PC-3 (cell line): ENCODE data around the gene NRAS. TPM values are rescaled to one million over a fixed set of nuclear protein-coding genes. Genes with fewer than 3 reads are reported as not detected.

Experiments
- ATAC-seq: fragments of 200-7000 bp; cut with Tn5 transposase; 2 replicates; pipeline ENCODE4 v1.9.1; 2020; ENCODE audit warnings: mild to moderate bottlenecking, moderate library complexity
- BruUV-seq: library from RNA; stranded (reverse); fragments of 400-500 nt; replicated peaks from 2 replicates; lab custom pipeline; 2021; lab: Mats Ljungman, UMichigan
- CTCF ChIA-PET: fragments of 300-600 bp; sonication (Branson Sonifier 250); formaldehyde crosslinking; loops from one replicate; lab custom pipeline; 2022; ENCODE audit warnings: antibody characterized with exemption; lab: Charles Lee
- POLR2A ChIA-PET: fragments of 300-600 bp; sonication (Branson Sonifier 250); formaldehyde crosslinking; loops from one replicate; lab custom pipeline; 2022; ENCODE audit warnings: antibody characterized with exemption; ENCODE audit not compliant: unreplicated experiment; lab: Charles Lee
- DNase-seq: peaks from one replicate; pipeline ENCODE4 v3.0.0-alpha.2; 2015
- H2AFZ ChIP-seq: fragments of 300-600 bp; sonication (generic); 2 replicates; pipeline ENCODE4 v1.6.0; 2016; ENCODE audit warnings: antibody characterized with exemption, low read length
- H3F3A ChIP-seq: fragments of 300-600 bp; sonication (generic); one replicate; pipeline ENCODE4 v1.6.0; 2017; ENCODE audit warnings: antibody characterized with exemption, low read length, control low read depth, mild to moderate bottlenecking; ENCODE audit not compliant: unreplicated experiment
- H3K27ac ChIP-seq: fragments of 300-600 bp; sonication (generic); 2 replicates; pipeline ENCODE4 v1.5.1; 2016; ENCODE audit warnings: mild to moderate bottlenecking, low read length
- H3K27me3 ChIP-seq: fragments of 300-600 bp; sonication (generic); 2 replicates; pipeline ENCODE4 v1.6.1; 2016; ENCODE audit warnings: low read length, mixed read lengths
- H3K36me3 ChIP-seq: fragments of 300-600 bp; sonication (generic); 2 replicates; pipeline ENCODE4 v1.6.1; 2016; ENCODE audit warnings: low read depth, mixed run types, low read length, mixed read lengths
- H3K4me1 ChIP-seq: fragments of 300-600 bp; sonication (generic); 2 replicates; pipeline ENCODE4 v1.5.1; 2016; ENCODE audit warnings: low read length; ENCODE audit not compliant: insufficient read depth
- H3K4me2 ChIP-seq: fragments of 300-600 bp; sonication (generic); 2 replicates; pipeline ENCODE4 v1.6.0; 2016; ENCODE audit warnings: low read length
- H3K4me3 ChIP-seq: fragments of 300-600 bp; sonication (generic); 2 replicates; pipeline ENCODE4 v1.5.1; 2016; ENCODE audit warnings: mild to moderate bottlenecking, low read length, mixed read lengths
- H3K79me2 ChIP-seq: fragments of 300-600 bp; sonication (generic); 2 replicates; pipeline ENCODE4 v1.6.1; 2017; ENCODE audit warnings: low read length, mixed read lengths
- H3K9ac ChIP-seq: fragments of 300-600 bp; sonication (generic); 2 replicates; pipeline ENCODE4 v1.6.0; 2016; ENCODE audit warnings: mild to moderate bottlenecking, low read length
- H3K9me2 ChIP-seq: fragments of 300-600 bp; sonication (generic); replicated peaks from 2 replicates; pipeline ENCODE4 v1.6.1; 2016; ENCODE audit warnings: mixed run types, low read length, mixed read lengths
- H3K9me3 ChIP-seq: fragments of 300-600 bp; sonication (generic); 2 replicates; pipeline ENCODE4 v1.6.1; 2016; ENCODE audit warnings: low read length, mixed read lengths
- H4K20me1 ChIP-seq: fragments of 300-600 bp; sonication (generic); 2 replicates; pipeline ENCODE4 v1.6.1; 2016; ENCODE audit warnings: low read length, mixed read lengths
- EZH2 ChIP-seq: fragments of 300-600 bp; sonication (generic); IDR thresholded peaks from one replicate; pipeline ENCODE4 v1.6.1; 2017; ENCODE audit warnings: antibody characterized with exemption, mild to moderate bottlenecking, low read length; ENCODE audit not compliant: unreplicated experiment
- EZH2phosphoT487 ChIP-seq: fragments of 300-600 bp; sonication (generic); IDR thresholded peaks from 2 replicates; pipeline ENCODE4 v1.6.1; 2018; ENCODE audit warnings: mild to moderate bottlenecking, antibody characterized with exemption, low read length, borderline replicate concordance
- intact Hi-C: fragments of 100-400 bp; cut with micrococcal nuclease; formaldehyde crosslinking; loops from 2 replicates; pipeline ENCODE4 v1.9.0; 2023
- total RNA-seq: library from RNA; depleted of rRNA; stranded (reverse); fragments of >200 nt; gene quantifications from 2 replicates; pipeline ENCODE4 v1.2.3, GENCODE V29; 2014
- TF ChIP-seq, protein P1 (sequence below): fragments of 300-600 bp; sonication (generic); conservative IDR thresholded peaks from 2 replicates; pipeline ENCODE4 v1.5.1; 2017; ENCODE audit warnings: antibody characterized with exemption, low read depth, mild to moderate bottlenecking, low read length

Gene NRAS
- total RNA-seq, 1 experiment from 2014 or later, result 15.1 TPM

DNA sequence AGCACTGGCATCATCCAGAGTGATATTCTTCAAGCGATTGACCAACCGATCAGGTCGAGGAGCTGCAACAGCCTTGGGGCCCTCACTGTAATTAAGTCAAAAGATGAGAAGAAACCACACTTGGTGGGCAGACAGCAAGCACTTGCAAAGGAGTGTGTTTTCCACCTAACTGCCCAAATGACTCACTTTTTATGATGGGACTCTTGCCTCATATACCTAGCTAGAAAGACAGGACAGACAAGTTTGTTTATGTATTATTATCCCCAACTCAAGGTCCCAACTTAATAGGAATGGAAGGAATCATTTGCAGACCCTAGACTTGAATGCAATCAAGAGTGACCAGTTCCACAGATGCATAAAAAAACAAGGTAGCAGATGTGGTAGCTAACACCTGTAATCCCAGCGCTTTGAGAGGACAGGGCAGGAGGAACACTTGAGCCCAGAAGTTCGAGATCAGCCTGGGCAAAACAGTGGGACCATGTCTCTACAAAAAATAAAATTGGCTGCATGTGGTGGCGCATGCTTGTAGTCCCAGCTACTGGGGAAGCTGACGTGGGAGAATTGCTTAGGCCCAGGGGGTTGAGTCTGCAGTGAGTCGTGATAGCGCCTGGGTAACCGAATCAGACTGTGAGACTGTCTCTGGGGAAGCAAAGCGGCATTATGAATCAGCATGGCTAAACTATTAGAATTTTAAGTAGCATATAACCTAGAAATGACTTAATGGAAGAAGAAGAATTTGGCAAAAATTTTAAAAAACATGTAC is 2.3 kb upstream of the NRAS start:
- H3K27ac ChIP-seq, result peak overlapping the region; percentile 87
- POLR2A ChIA-PET, result no interaction called here
- H3K4me1 ChIP-seq, result peaks cover 26% of the 10 kb centered on the region
- no peak for TF ChIP-seq EZH2phosphoT487
- TF ChIP-seq, protein P1, sequence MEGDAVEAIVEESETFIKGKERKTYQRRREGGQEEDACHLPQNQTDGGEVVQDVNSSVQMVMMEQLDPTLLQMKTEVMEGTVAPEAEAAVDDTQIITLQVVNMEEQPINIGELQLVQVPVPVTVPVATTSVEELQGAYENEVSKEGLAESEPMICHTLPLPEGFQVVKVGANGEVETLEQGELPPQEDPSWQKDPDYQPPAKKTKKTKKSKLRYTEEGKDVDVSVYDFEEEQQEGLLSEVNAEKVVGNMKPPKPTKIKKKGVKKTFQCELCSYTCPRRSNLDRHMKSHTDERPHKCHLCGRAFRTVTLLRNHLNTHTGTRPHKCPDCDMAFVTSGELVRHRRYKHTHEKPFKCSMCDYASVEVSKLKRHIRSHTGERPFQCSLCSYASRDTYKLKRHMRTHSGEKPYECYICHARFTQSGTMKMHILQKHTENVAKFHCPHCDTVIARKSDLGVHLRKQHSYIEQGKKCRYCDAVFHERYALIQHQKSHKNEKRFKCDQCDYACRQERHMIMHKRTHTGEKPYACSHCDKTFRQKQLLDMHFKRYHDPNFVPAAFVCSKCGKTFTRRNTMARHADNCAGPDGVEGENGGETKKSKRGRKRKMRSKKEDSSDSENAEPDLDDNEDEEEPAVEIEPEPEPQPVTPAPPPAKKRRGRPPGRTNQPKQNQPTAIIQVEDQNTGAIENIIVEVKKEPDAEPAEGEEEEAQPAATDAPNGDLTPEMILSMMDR, result no peak
- TF ChIP-seq EZH2, result no peak
- H3K9me2 ChIP-seq, result no peaks in the 10 kb centered on the region
- DNase-seq (peak; percentile 73), ATAC-seq (peak; percentile 28; the same call in 1 of the 2 replicates)
- H3F3A ChIP-seq, result no peaks in the 10 kb centered on the region
- H2AFZ ChIP-seq, result no peak overlapping the region
- no TSS peak for BruUV-seq
- peaks cover 15% of the 10 kb centered on the region for H3K79me2 ChIP-seq
- intact Hi-C loops, result no loop called here
- H3K4me3 ChIP-seq, result 0 out of 2 replicates have a peak overlapping the region, but pooled peaks have one; percentile 17
- no peaks in the 10 kb centered on the region for H3K9me3 ChIP-seq
- H3K9ac ChIP-seq, result peak overlapping the region; percentile 50
- H3K4me2 ChIP-seq, result peak overlapping the region; percentile 65
- H3K27me3 ChIP-seq, result no peaks in the 10 kb centered on the region
- CTCF ChIA-PET, result no interaction called here
- H4K20me1 ChIP-seq, result 0 out of 2 replicates have a peak, but pooled peaks cover 4% of the 10 kb centered on the region
- peaks cover 79% of the 10 kb centered on the region for H3K36me3 ChIP-seq

DNA sequence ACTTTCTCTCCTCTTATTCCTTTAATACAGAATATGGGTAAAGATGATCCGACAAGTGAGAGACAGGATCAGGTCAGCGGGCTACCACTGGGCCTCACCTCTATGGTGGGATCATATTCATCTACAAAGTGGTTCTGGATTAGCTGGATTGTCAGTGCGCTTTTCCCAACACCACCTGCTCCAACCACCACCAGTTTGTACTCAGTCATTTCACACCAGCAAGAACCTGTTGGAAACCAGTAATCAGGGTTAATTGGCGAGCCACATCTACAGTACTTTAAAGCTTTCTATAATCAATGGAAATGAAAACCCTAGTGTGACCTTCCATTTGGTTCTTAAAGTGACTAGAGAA is 643 bp downstream of the NRAS start:
- no peaks in the 10 kb centered on the region for H3F3A ChIP-seq
- TSS peak; percentile 41 for BruUV-seq
- intact Hi-C loops, result no loop called here
- peaks cover 15% of the 10 kb centered on the region for H3K79me2 ChIP-seq
- TF ChIP-seq, protein P1, result no peak
- TF ChIP-seq EZH2 (no peak), EZH2phosphoT487 (no peak)
- H3K4me3 ChIP-seq, result peak overlapping the region; percentile 68
- POLR2A ChIA-PET, result interaction anchor here (0.7 kb wide), 1 partner anchor 13 kb away, joined by 8 read pairs; no protein-coding TSS in a partner anchor
- peaks cover 77% of the 10 kb centered on the region for H3K36me3 ChIP-seq
- H3K9me2 ChIP-seq, result no peaks in the 10 kb centered on the region
- CTCF ChIA-PET, result no interaction called here
- no peak overlapping the region for H2AFZ ChIP-seq
- no peak overlapping the region for H3K27ac ChIP-seq
- ATAC-seq (no peak), DNase-seq (no peak)
- peak overlapping the region; percentile 86 for H3K9ac ChIP-seq
- peaks cover 26% of the 10 kb centered on the region for H3K4me1 ChIP-seq
- peak overlapping the region; percentile 70 for H3K4me2 ChIP-seq
- H4K20me1 ChIP-seq, result 0 out of 2 replicates have a peak, but pooled peaks cover 4% of the 10 kb centered on the region
- H3K9me3 ChIP-seq, result no peaks in the 10 kb centered on the region
- no peaks in the 10 kb centered on the region for H3K27me3 ChIP-seq

DNA sequence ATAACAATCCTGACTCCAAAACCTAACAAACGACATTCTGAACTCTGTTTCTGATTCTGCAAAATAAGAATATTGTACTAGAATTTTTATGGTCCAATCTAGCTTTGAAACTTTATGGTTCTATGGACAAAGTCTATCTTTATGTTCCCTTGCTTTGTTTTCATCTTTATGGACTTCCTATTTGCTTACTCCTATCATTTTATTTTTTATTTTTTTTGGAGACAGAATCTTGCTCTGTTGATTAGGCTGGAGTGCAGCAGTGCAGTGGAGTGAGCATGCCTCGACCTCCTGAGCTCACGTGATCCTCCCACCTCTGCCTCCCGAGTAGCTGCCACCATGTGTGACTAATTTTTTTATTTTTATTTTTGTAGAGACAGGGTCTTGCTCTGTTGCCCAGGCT is 3.6 kb downstream of the NRAS start:
- H3K9me3 ChIP-seq, result no peaks in the 10 kb centered on the region
- H3K4me2 ChIP-seq, result no peak overlapping the region
- DNase-seq (no peak), ATAC-seq (no peak)
- no peaks in the 10 kb centered on the region for H3F3A ChIP-seq
- 0 out of 2 replicates have a peak, but pooled peaks cover 4% of the 10 kb centered on the region for H4K20me1 ChIP-seq
- no peak overlapping the region for H3K4me3 ChIP-seq
- ChIA-PET POLR2A (no interaction called here), CTCF (no interaction called here)
- no peaks in the 10 kb centered on the region for H3K9me2 ChIP-seq
- TF ChIP-seq, protein P1, result no peak
- TF ChIP-seq EZH2phosphoT487 (no peak), EZH2 (no peak)
- no TSS peak for BruUV-seq
- no peak overlapping the region for H3K9ac ChIP-seq
- intact Hi-C loops, result no loop called here
- no peak overlapping the region for H3K27ac ChIP-seq
- peaks cover 63% of the 10 kb centered on the region for H3K36me3 ChIP-seq
- no peaks in the 10 kb centered on the region for H3K4me1 ChIP-seq
- no peak overlapping the region for H2AFZ ChIP-seq
- H3K27me3 ChIP-seq, result no peaks in the 10 kb centered on the region
- peaks cover 15% of the 10 kb centered on the region for H3K79me2 ChIP-seq
